HG03060 (cell line): ENCODE data around the gene FMOD.
"Not testable (repeated sequence)": the region's sequence is repeated elsewhere in the genome, so short reads cannot be mapped to it uniquely, and the experiment has no call there.

Experiments
- ATAC-seq: cut with Tn5 transposase; IDR thresholded peaks from one replicate; pipeline ENCODE4 v1.9.1; 2021; ENCODE audit warnings: low read depth, moderate number of reproducible peaks; ENCODE audit not compliant: unreplicated experiment

The FMOD gene

GRCh38 chr1:203308328-203308922, 42.5 kb downstream of the FMOD start:
- no peak for ATAC-seq

- ATAC-seq, result no peak
Observed at GRCh38 chr1:203307641-203308126, 43.2 kb downstream of the FMOD start.

- no peak for ATAC-seq
Observed at GRCh38 chr1:203306965-203307541, 43.9 kb downstream of the FMOD start.

- ATAC-seq, result no peak
Observed at GRCh38 chr1:203306089-203306964, 44.6 kb downstream of the FMOD start.

GRCh38 chr1:203305809-203306088, 45.2 kb downstream of the FMOD start:
- no peak for ATAC-seq

- no peak for ATAC-seq
Observed at GRCh38 chr1:203304919-203305808, 45.8 kb downstream of the FMOD start, which contains the start of gene BTG2. BTG2 (plus strand) TSS chr1:203305519; CDS start chr1:203305607, 88 bp downstream.

GRCh38 chr1:203304391-203304918, 46.5 kb downstream of the FMOD start:
- no peak for ATAC-seq

GRCh38 chr1:203302894-203303293, 48.0 kb downstream of the FMOD start:
- no peak for ATAC-seq

GRCh38 chr1:203302456-203302855, 48.5 kb downstream of the FMOD start:
- ATAC-seq, result no peak

- ATAC-seq, result no peak
Observed at GRCh38 chr1:203301331-203301668, 49.6 kb downstream of the FMOD start.

GRCh38 chr1:203300441-203301330, 50.2 kb downstream of the FMOD start:
- no peak for ATAC-seq

- not testable (repeated sequence) for ATAC-seq
Observed at GRCh38 chr1:203299719-203300429, 51.0 kb downstream of the FMOD start.

- no peak for ATAC-seq
Observed at GRCh38 chr1:203299169-203299568, 51.8 kb downstream of the FMOD start.

GRCh38 chr1:203296460-203297073, 54.4 kb downstream of the FMOD start:
- ATAC-seq, result no peak

GRCh38 chr1:203295796-203296195, 55.1 kb downstream of the FMOD start:
- ATAC-seq, result no peak

GRCh38 chr1:203291201-203292096, 59.5 kb downstream of the FMOD start:
- no peak for ATAC-seq
